Neural progenitor cell (in vitro differentiated cells): ENCODE data around the gene RELB. TPM values are rescaled to one million over a fixed set of nuclear protein-coding genes. Genes with fewer than 3 reads are reported as not detected.

ENCODE experiments used
- DNase-seq: peaks from one replicate; pipeline ENCODE4 v3.0.0-alpha.2; 2016; ENCODE audit warnings: low spot score
- H2AFZ ChIP-seq: fragments of 200-600 bp; sonication (generic); replicated peaks from 2 replicates; pipeline ENCODE4 v1.6.1; 2016; ENCODE audit warnings: antibody characterized with exemption
- H3F3A ChIP-seq: fragments of 200-600 bp; sonication (generic); 2 replicates; pipeline ENCODE4 v1.6.1; 2016; ENCODE audit warnings: antibody characterized with exemption, low read depth
- H3K27ac ChIP-seq: fragments of 200-600 bp; sonication (generic); 2 replicates; pipeline ENCODE4 v1.5.1; 2016; ENCODE audit warnings: mild to moderate bottlenecking
- H3K27me3 ChIP-seq: fragments of 200-600 bp; sonication (generic); 2 replicates; pipeline ENCODE4 v1.6.1; 2016; ENCODE audit warnings: mild to moderate bottlenecking, moderate library complexity
- H3K36me3 ChIP-seq: fragments of 200-600 bp; sonication (generic); 2 replicates; pipeline ENCODE4 v1.5.1; 2016
- H3K4me1 ChIP-seq: fragments of 200-600 bp; sonication (generic); 2 replicates; pipeline ENCODE4 v1.6.1; 2016; ENCODE audit warnings: mixed run types
- H3K4me2 ChIP-seq: fragments of 200-600 bp; sonication (generic); 2 replicates; pipeline ENCODE4 v1.6.1; 2016
- H3K4me3 ChIP-seq: fragments of 200-600 bp; sonication (generic); 2 replicates; pipeline ENCODE4 v1.5.1; 2016
- H3K79me2 ChIP-seq: fragments of 200-600 bp; sonication (generic); 2 replicates; pipeline ENCODE4 v1.6.1; 2016; ENCODE audit warnings: low read depth
- H3K9ac ChIP-seq: fragments of 200-600 bp; sonication (generic); 2 replicates; pipeline ENCODE4 v1.6.1; 2016
- H3K9me3 ChIP-seq: fragments of 200-600 bp; sonication (generic); 2 replicates; pipeline ENCODE4 v1.5.1; 2016; ENCODE audit warnings: low read depth
- H4K20me1 ChIP-seq: fragments of 200-600 bp; sonication (generic); 2 replicates; pipeline ENCODE4 v1.6.1; 2016; ENCODE audit warnings: low read depth
- H3K27ac Mint-ChIP-seq: 3 replicates; pipeline ENCODE4 v1.8.0; 2021; ENCODE audit warnings: mixed read lengths
- H3K27me3 Mint-ChIP-seq: 2 replicates; pipeline ENCODE4 v1.8.0; 2022; ENCODE audit warnings: low read depth, mild to moderate bottlenecking, inconsistent platforms, moderate library complexity, mixed read lengths; ENCODE audit not compliant: insufficient read depth
- H3K36me3 Mint-ChIP-seq: 3 replicates; pipeline ENCODE4 v1.8.0; 2021; ENCODE audit warnings: mixed read lengths
- H3K4me1 Mint-ChIP-seq: 3 replicates; pipeline ENCODE4 v1.8.0; 2021; ENCODE audit warnings: mixed read lengths
- H3K4me3 Mint-ChIP-seq: 3 replicates; pipeline ENCODE4 v1.8.0; 2021; ENCODE audit warnings: mild to moderate bottlenecking, moderate library complexity, mixed read lengths
- H3K9me3 Mint-ChIP-seq: 3 replicates; pipeline ENCODE4 v1.8.0; 2020; ENCODE audit warnings: mixed read lengths
- CTCF ChIP-seq: fragments of 200-600 bp; sonication (generic); IDR thresholded peaks from 2 replicates; pipeline ENCODE4 v1.5.1; 2017; ENCODE audit warnings: antibody characterized with exemption, mild to moderate bottlenecking
- EZH2 ChIP-seq: fragments of 200-600 bp; sonication (generic); IDR thresholded peaks from 2 replicates; pipeline ENCODE4 v1.6.1; 2017; ENCODE audit warnings: antibody characterized with exemption, mild to moderate bottlenecking, moderate library complexity
- EZH2phosphoT487 ChIP-seq: fragments of 200-600 bp; sonication (generic); IDR thresholded peaks from 2 replicates; pipeline ENCODE4 v1.6.1; 2017; ENCODE audit warnings: antibody characterized with exemption
- total RNA-seq: library from RNA; depleted of rRNA; stranded (reverse); fragments of >200 nt; gene quantifications from 2 replicates; pipeline ENCODE4 v1.2.3, GENCODE V29; 2015; ENCODE audit warnings: low replicate concordance

Gene RELB
- total RNA-seq, 1 donor from 2014 or later = 0.43 TPM

GRCh38 chr19:45020071-45020470, 18.8 kb downstream of the RELB start:
- DNase-seq = no peak
- TF ChIP-seq CTCF (no peak), EZH2 (no peak), EZH2phosphoT487 (no peak)
- Histone ChIP-seq H3K9ac (no peak overlapping the region), H4K20me1 (no peaks in the 10 kb centered on the region), H3K27me3 (no peaks in the 10 kb centered on the region), H3K4me2 (no peak overlapping the region), H3K4me1 (no peaks in the 10 kb centered on the region), H3K79me2 (no peaks in the 10 kb centered on the region), H3K36me3 (no peaks in the 10 kb centered on the region), H3K27ac (no peak overlapping the region), H2AFZ (no peak overlapping the region), H3K4me3 (no peak overlapping the region), H3F3A (no peaks in the 10 kb centered on the region), H3K9me3 (no peaks in the 10 kb centered on the region)
- peaks cover 2% of the 10 kb centered on the region for H3K27me3 Mint-ChIP-seq
- H3K36me3 Mint-ChIP-seq = no peaks in the 10 kb centered on the region
- no peaks in the 10 kb centered on the region for H3K4me1 Mint-ChIP-seq
- H3K4me3 Mint-ChIP-seq = no peak overlapping the region
- H3K27ac Mint-ChIP-seq = no peak overlapping the region
- no peaks in the 10 kb centered on the region for H3K9me3 Mint-ChIP-seq

GRCh38 chr19:45021971-45022370, 20.7 kb downstream of the RELB start:
- H3K79me2 ChIP-seq = no peaks in the 10 kb centered on the region
- H3K4me1 ChIP-seq = no peaks in the 10 kb centered on the region
- H3K36me3 ChIP-seq = no peaks in the 10 kb centered on the region
- Mint-ChIP-seq H3K9me3 (no peaks in the 10 kb centered on the region), H3K27ac (no peak overlapping the region), H3K4me3 (no peak overlapping the region), H3K27me3 (peaks cover 8% of the 10 kb centered on the region), H3K4me1 (no peaks in the 10 kb centered on the region), H3K36me3 (no peaks in the 10 kb centered on the region)
- H2AFZ ChIP-seq = no peak overlapping the region
- no peak overlapping the region for H3K4me3 ChIP-seq
- no peaks in the 10 kb centered on the region for H4K20me1 ChIP-seq
- H3K27ac ChIP-seq = no peak overlapping the region
- no peak overlapping the region for H3K9ac ChIP-seq
- no peaks in the 10 kb centered on the region for H3K27me3 ChIP-seq
- TF ChIP-seq EZH2 = no peak
- TF ChIP-seq EZH2phosphoT487 = no peak
- TF ChIP-seq CTCF = no peak
- H3K4me2 ChIP-seq = no peak overlapping the region
- no peaks in the 10 kb centered on the region for H3F3A ChIP-seq
- H3K9me3 ChIP-seq = no peaks in the 10 kb centered on the region
- DNase-seq = no peak

- Mint-ChIP-seq H3K36me3 (no peaks in the 10 kb centered on the region), H3K27ac (no peak overlapping the region), H3K27me3 (peaks cover 9% of the 10 kb centered on the region), H3K9me3 (no peaks in the 10 kb centered on the region), H3K4me1 (no peaks in the 10 kb centered on the region), H3K4me3 (no peak overlapping the region)
- Histone ChIP-seq H3K4me1 (no peaks in the 10 kb centered on the region), H3K9ac (no peak overlapping the region), H3K9me3 (no peaks in the 10 kb centered on the region), H3K4me2 (no peak overlapping the region), H4K20me1 (no peaks in the 10 kb centered on the region), H3K79me2 (no peaks in the 10 kb centered on the region), H3F3A (no peaks in the 10 kb centered on the region), H2AFZ (no peak overlapping the region), H3K27me3 (no peaks in the 10 kb centered on the region), H3K27ac (no peak overlapping the region), H3K4me3 (no peak overlapping the region), H3K36me3 (no peaks in the 10 kb centered on the region)
- no peak for TF ChIP-seq EZH2phosphoT487
- TF ChIP-seq EZH2 = no peak
- no peak for TF ChIP-seq CTCF
- DNase-seq = no peak
Observed at GRCh38 chr19:45023048-45023447, 21.8 kb downstream of the RELB start.

- peak overlapping the region; percentile 66 for H3K27ac Mint-ChIP-seq
Observed at GRCh38 chr19:45025264-45025663, 24.0 kb downstream of the RELB start.

More at GRCh38 chr19:45025264-45025663, 24.0 kb downstream of the RELB start:
- no peaks in the 10 kb centered on the region for H3K36me3 ChIP-seq
- no peak overlapping the region for H3K4me2 ChIP-seq
- no peaks in the 10 kb centered on the region for H3K4me1 ChIP-seq
- H3K79me2 ChIP-seq = no peaks in the 10 kb centered on the region
- H3K9ac ChIP-seq = no peak overlapping the region
- no peak overlapping the region for H2AFZ ChIP-seq
- H3K27me3 ChIP-seq = no peaks in the 10 kb centered on the region
- no peaks in the 10 kb centered on the region for H3K4me1 Mint-ChIP-seq
- no peaks in the 10 kb centered on the region for H3K9me3 ChIP-seq
- no peak for DNase-seq
- no peaks in the 10 kb centered on the region for H3F3A ChIP-seq
- no peaks in the 10 kb centered on the region for H4K20me1 ChIP-seq
- no peaks in the 10 kb centered on the region for H3K36me3 Mint-ChIP-seq
- no peak overlapping the region for H3K27ac ChIP-seq
- no peak for TF ChIP-seq EZH2
- no peak for TF ChIP-seq EZH2phosphoT487
- TF ChIP-seq CTCF = no peak
- H3K27me3 Mint-ChIP-seq = peaks cover 10% of the 10 kb centered on the region
- H3K4me3 ChIP-seq = no peak overlapping the region
- H3K9me3 Mint-ChIP-seq = no peaks in the 10 kb centered on the region
- no peak overlapping the region for H3K4me3 Mint-ChIP-seq
